ENCODE measurements around the gene VPS41.

- TF ChIP-seq CTCF (IDR thresholded peaks at IDR 0.05) (no peak), POLR2A (IDR thresholded peaks at IDR 0.05) (no peak)
These were observed 226.4 kb downstream of the VPS41 start for GRCh38 chr7:38682606-38683005.
